H9 (cell line): ENCODE results near the gene ZNF644. TPM values are rescaled to one million over a fixed set of nuclear protein-coding genes. Genes with fewer than 3 reads are reported as not detected.

ENCODE experiments used
- DNase-seq: peaks from one replicate; pipeline ENCODE4 v3.0.0-alpha.2; 2017
- H2AFZ ChIP-seq: one replicate; pipeline ENCODE4 v1.6.1; 2013; ENCODE audit warnings: mild to moderate bottlenecking, low read length, control low read depth, moderate library complexity
- H2AK5ac ChIP-seq: 2 replicates; pipeline ENCODE4 v1.6.1; 2013; ENCODE audit warnings: low read length, control low read depth, mixed read lengths; ENCODE audit not compliant: insufficient read length
- H2BK120ac ChIP-seq: one replicate; pipeline ENCODE4 v1.6.1; 2013; ENCODE audit warnings: low read depth, mild to moderate bottlenecking, low read length, control low read depth, inconsistent platforms; ENCODE audit not compliant: poor library complexity, severe bottlenecking
- H2BK12ac ChIP-seq: 2 replicates; pipeline ENCODE4 v1.6.1; 2013; ENCODE audit warnings: low read length, control low read depth, mixed read lengths, low read depth; ENCODE audit not compliant: insufficient read length
- H2BK15ac ChIP-seq: 2 replicates; pipeline ENCODE4 v1.6.1; 2013; ENCODE audit warnings: low read depth, low read length, control low read depth
- H2BK20ac ChIP-seq: one replicate; pipeline ENCODE4 v1.6.1; 2013; ENCODE audit warnings: low read depth, mild to moderate bottlenecking, low read length, control low read depth, inconsistent platforms; ENCODE audit not compliant: poor library complexity, severe bottlenecking
- H2BK5ac ChIP-seq: 2 replicates; pipeline ENCODE4 v1.6.1; 2013; ENCODE audit warnings: low read length, control low read depth, mixed read lengths; ENCODE audit not compliant: insufficient read length
- H3K14ac ChIP-seq: 2 replicates; pipeline ENCODE4 v1.6.1; 2013; ENCODE audit warnings: low read length, control low read depth; ENCODE audit not compliant: insufficient read depth
- H3K18ac ChIP-seq: 2 replicates; pipeline ENCODE4 v1.6.1; 2013; ENCODE audit warnings: low read depth, mild to moderate bottlenecking, mixed read lengths, low read length, control low read depth; ENCODE audit not compliant: insufficient read length
- H3K23ac ChIP-seq: 2 replicates; pipeline ENCODE4 v1.6.1; 2013; ENCODE audit warnings: low read length, control low read depth, mixed read lengths, low read depth; ENCODE audit not compliant: insufficient read length
- H3K23me2 ChIP-seq: 2 replicates; pipeline ENCODE4 v1.6.1; 2013; ENCODE audit warnings: low read depth, mild to moderate bottlenecking, mixed read lengths, low read length, control low read depth; ENCODE audit not compliant: insufficient read length, poor library complexity, severe bottlenecking
- H3K27ac ChIP-seq: 2 replicates; pipeline ENCODE4 v1.5.1; 2013; ENCODE audit warnings: low read length, control low read depth, mixed read lengths, low read depth; ENCODE audit not compliant: insufficient read length
- H3K27me3 ChIP-seq: 2 replicates; pipeline ENCODE4 v1.6.1; 2013; ENCODE audit warnings: low read length, control low read depth, inconsistent platforms; ENCODE audit not compliant: insufficient read depth
- H3K4ac ChIP-seq: 2 replicates; pipeline ENCODE4 v1.6.1; 2013; ENCODE audit warnings: low read depth, mild to moderate bottlenecking, control low read depth, inconsistent platforms, low read length, moderate library complexity
- H3K4me1 ChIP-seq: 2 replicates; pipeline ENCODE4 v1.6.1; 2013; ENCODE audit warnings: low read length, control low read depth, inconsistent platforms; ENCODE audit not compliant: insufficient read depth
- H3K4me2 ChIP-seq: 2 replicates; pipeline ENCODE4 v1.6.1; 2013; ENCODE audit warnings: low read length, control low read depth, mixed read lengths; ENCODE audit not compliant: insufficient read length, insufficient read depth
- H3K56ac ChIP-seq: 2 replicates; pipeline ENCODE4 v1.6.1; 2013; ENCODE audit warnings: low read depth, mild to moderate bottlenecking, mixed read lengths, low read length, control low read depth; ENCODE audit not compliant: insufficient read length
- H3K79me1 ChIP-seq: 2 replicates; pipeline ENCODE4 v1.6.1; 2013; ENCODE audit warnings: low read depth, mild to moderate bottlenecking, moderate library complexity, low read length, control low read depth, inconsistent platforms; ENCODE audit not compliant: insufficient read depth, poor library complexity, severe bottlenecking
- H3K79me2 ChIP-seq: 2 replicates; pipeline ENCODE4 v1.6.1; 2013; ENCODE audit warnings: low read length, control low read depth, inconsistent platforms; ENCODE audit not compliant: insufficient read depth
- H3K9ac ChIP-seq: 2 replicates; pipeline ENCODE4 v1.6.1; 2013; ENCODE audit warnings: low read length, control low read depth, mixed read lengths; ENCODE audit not compliant: insufficient read length; ENCODE audit errors: extremely low read depth
- H3K9me3 ChIP-seq: one replicate; pipeline ENCODE4 v1.6.1; 2013; ENCODE audit warnings: low read depth, low read length, inconsistent platforms; ENCODE audit not compliant: control insufficient read depth
- H3T11ph ChIP-seq: one replicate; pipeline ENCODE4 v1.6.1; 2013; ENCODE audit warnings: mild to moderate bottlenecking, low read length, control low read depth, inconsistent platforms
- H4K20me1 ChIP-seq: one replicate; pipeline ENCODE4 v1.6.1; 2013; ENCODE audit not compliant: control insufficient read depth, insufficient read length, insufficient read depth
- H4K5ac ChIP-seq: 2 replicates; pipeline ENCODE4 v1.6.1; 2013; ENCODE audit warnings: low read depth, mild to moderate bottlenecking, mixed read lengths, low read length, control low read depth; ENCODE audit not compliant: insufficient read length
- H4K8ac ChIP-seq: replicated peaks from 2 replicates; pipeline ENCODE4 v1.6.1; 2013; ENCODE audit warnings: low read length, control low read depth, mixed read lengths, low read depth; ENCODE audit not compliant: insufficient read length
- H4K91ac ChIP-seq: 2 replicates; pipeline ENCODE4 v1.6.1; 2013; ENCODE audit warnings: low read depth, mild to moderate bottlenecking, moderate library complexity, mixed read lengths, low read length, control low read depth; ENCODE audit not compliant: insufficient read length
- H3K27ac Mint-ChIP-seq, 3 experiments: 2 replicates in 2 of 3; 3 replicates in 1 of 3; pipeline ENCODE4 v1.8.0; 2020 to 2021; ENCODE audit warnings: mixed read lengths in 3 of 3, mild to moderate bottlenecking in 1 of 3, moderate library complexity in 1 of 3
- H3K27me3 Mint-ChIP-seq: 2 replicates; pipeline ENCODE4 v1.8.0; 2021; ENCODE audit warnings: low read depth, mild to moderate bottlenecking, moderate library complexity, mixed read lengths
- H3K36me3 Mint-ChIP-seq, 3 experiments: 2 replicates in 2 of 3; 3 replicates in 1 of 3; pipeline ENCODE4 v1.8.0; 2020 to 2021; ENCODE audit warnings: low read depth in 3 of 3, mixed read lengths in 3 of 3; ENCODE audit not compliant: insufficient read depth in 1 of 3
- H3K4me1 Mint-ChIP-seq, 2 experiments: 2 replicates each; pipeline ENCODE4 v1.8.0; 2020; ENCODE audit warnings: mixed read lengths in 2 of 2
- H3K4me3 Mint-ChIP-seq, 2 experiments: 2 replicates in 1 of 2; 3 replicates in 1 of 2; pipeline ENCODE4 v1.8.0; 2020 to 2021; ENCODE audit warnings: mild to moderate bottlenecking in 2 of 2, mixed read lengths in 2 of 2, moderate library complexity in 1 of 2
- H3K9me3 Mint-ChIP-seq, 2 experiments: 2 replicates in 1 of 2; 3 replicates in 1 of 2; pipeline ENCODE4 v1.8.0; 2020; ENCODE audit warnings: mild to moderate bottlenecking in 2 of 2, mixed read lengths in 2 of 2, moderate library complexity in 1 of 2
- WGBS: extraction: QIAGEN DNeasy Blood & Tissue Kit; methylation state at CpG from one replicate; pipeline ENCODE4 v1.1.7; 2013; ENCODE audit warnings: missing lambda C conversion rate, low lambda C conversion rate, mixed read lengths; ENCODE audit not compliant: insufficient read length; ENCODE audit errors: extremely low coverage; 5-methylcytosine and 5-hydroxymethylcytosine counted together
- total RNA-seq: library from RNA; stranded (reverse); gene quantifications from 2 replicates; pipeline ENCODE4 v1.2.1, GENCODE V29; 2021
- TF ChIP-seq, protein P1 (sequence below): fragments of 200-600 bp; sonication (generic); conservative IDR thresholded peaks from 3 replicates; pipeline ENCODE4 v1.8.0; 2021; ENCODE audit warnings: antibody characterized with exemption, mild to moderate bottlenecking

The ZNF644 gene
- total RNA-seq, 1 experiment from 2014 or later, result 78.9 TPM

DNA sequence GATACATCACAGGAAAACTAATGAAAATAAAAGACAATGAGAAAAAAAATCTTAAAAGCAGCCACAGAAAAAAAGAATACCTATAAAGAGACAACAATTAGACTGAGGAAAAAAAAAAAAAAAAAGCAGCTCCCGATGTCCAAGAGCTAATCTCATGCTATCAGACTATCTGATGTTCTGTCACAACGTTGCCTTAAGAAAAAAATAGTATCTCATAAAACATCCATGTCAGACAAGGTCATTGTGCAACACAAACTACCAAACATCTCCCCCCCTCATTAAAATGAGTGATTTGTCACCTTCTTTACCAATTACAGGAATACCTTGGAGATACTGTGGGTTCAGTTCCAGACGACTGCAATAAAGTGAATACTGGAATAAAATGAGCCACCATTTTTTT, 68.9 kb downstream of the ZNF644 start:
- peaks cover 11% of the 10 kb centered on the region for H3K79me1 ChIP-seq
- H3K4me2 ChIP-seq, result no peak overlapping the region
- no peak overlapping the region for H2BK5ac ChIP-seq
- H3K23me2 ChIP-seq, result no peaks in the 10 kb centered on the region
- H3K27ac ChIP-seq, result no peak overlapping the region
- no peaks in the 10 kb centered on the region for H3K27me3 ChIP-seq
- no peak for DNase-seq
- Mint-ChIP-seq H3K4me1 (peaks cover 35 to 38% of the 10 kb centered on the region in 2 experiments), H3K27me3 (no peaks in the 10 kb centered on the region), H3K27ac (peak overlapping the region in 1 of 3 experiments; percentile 64; a peak in 2 of 7 replicates), H3K4me3 (no peak overlapping the region), H3K9me3 (no peaks in the 10 kb centered on the region; a peak in 1 of 5 replicates), H3K36me3 (peaks cover 11 to 19% (median 13%) of the 10 kb centered on the region in 3 experiments; a peak in 6 of 7 replicates)
- no peaks in the 10 kb centered on the region for H3K9me3 ChIP-seq
- no peak overlapping the region for H3K56ac ChIP-seq
- no peak overlapping the region for H2BK12ac ChIP-seq
- H3K23ac ChIP-seq, result no peak overlapping the region
- no peak overlapping the region for H3T11ph ChIP-seq
- H2BK15ac ChIP-seq, result no peak overlapping the region
- TF ChIP-seq, protein P1, sequence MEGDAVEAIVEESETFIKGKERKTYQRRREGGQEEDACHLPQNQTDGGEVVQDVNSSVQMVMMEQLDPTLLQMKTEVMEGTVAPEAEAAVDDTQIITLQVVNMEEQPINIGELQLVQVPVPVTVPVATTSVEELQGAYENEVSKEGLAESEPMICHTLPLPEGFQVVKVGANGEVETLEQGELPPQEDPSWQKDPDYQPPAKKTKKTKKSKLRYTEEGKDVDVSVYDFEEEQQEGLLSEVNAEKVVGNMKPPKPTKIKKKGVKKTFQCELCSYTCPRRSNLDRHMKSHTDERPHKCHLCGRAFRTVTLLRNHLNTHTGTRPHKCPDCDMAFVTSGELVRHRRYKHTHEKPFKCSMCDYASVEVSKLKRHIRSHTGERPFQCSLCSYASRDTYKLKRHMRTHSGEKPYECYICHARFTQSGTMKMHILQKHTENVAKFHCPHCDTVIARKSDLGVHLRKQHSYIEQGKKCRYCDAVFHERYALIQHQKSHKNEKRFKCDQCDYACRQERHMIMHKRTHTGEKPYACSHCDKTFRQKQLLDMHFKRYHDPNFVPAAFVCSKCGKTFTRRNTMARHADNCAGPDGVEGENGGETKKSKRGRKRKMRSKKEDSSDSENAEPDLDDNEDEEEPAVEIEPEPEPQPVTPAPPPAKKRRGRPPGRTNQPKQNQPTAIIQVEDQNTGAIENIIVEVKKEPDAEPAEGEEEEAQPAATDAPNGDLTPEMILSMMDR, result no peak
- no peaks in the 10 kb centered on the region for H4K20me1 ChIP-seq
- H3K4ac ChIP-seq, result no peak overlapping the region
- H3K14ac ChIP-seq, result no peak overlapping the region
- no peak overlapping the region for H4K91ac ChIP-seq
- H3K18ac ChIP-seq, result no peak overlapping the region
- H2BK20ac ChIP-seq, result no peak overlapping the region
- H3K79me2 ChIP-seq, result peaks cover 20% of the 10 kb centered on the region
- peaks cover 4% of the 10 kb centered on the region for H3K4me1 ChIP-seq
- no peak overlapping the region for H2BK120ac ChIP-seq
- H2AK5ac ChIP-seq, result no peak overlapping the region
- H3K9ac ChIP-seq, result no peak overlapping the region
- H4K8ac ChIP-seq, result no peak overlapping the region
- no peak overlapping the region for H2AFZ ChIP-seq
- WGBS, result no CpG with 5 or more reads among the region's 3 CpGs
- H4K5ac ChIP-seq, result no peak overlapping the region
